ENCODE results near the gene TAB3. TPM values are rescaled to one million over a fixed set of nuclear protein-coding genes. Genes with fewer than 3 reads are reported as not detected.

TAB3 gene
- polyA plus RNA-seq, 3 donors = 4.4 to 11.8 (median 5.4) TPM

- no peak overlapping the region for H3K27ac Mint-ChIP-seq
- TF ChIP-seq, protein P1, sequence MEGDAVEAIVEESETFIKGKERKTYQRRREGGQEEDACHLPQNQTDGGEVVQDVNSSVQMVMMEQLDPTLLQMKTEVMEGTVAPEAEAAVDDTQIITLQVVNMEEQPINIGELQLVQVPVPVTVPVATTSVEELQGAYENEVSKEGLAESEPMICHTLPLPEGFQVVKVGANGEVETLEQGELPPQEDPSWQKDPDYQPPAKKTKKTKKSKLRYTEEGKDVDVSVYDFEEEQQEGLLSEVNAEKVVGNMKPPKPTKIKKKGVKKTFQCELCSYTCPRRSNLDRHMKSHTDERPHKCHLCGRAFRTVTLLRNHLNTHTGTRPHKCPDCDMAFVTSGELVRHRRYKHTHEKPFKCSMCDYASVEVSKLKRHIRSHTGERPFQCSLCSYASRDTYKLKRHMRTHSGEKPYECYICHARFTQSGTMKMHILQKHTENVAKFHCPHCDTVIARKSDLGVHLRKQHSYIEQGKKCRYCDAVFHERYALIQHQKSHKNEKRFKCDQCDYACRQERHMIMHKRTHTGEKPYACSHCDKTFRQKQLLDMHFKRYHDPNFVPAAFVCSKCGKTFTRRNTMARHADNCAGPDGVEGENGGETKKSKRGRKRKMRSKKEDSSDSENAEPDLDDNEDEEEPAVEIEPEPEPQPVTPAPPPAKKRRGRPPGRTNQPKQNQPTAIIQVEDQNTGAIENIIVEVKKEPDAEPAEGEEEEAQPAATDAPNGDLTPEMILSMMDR (IDR thresholded peaks at IDR 0.05) = no peak
- Histone ChIP-seq H3K9me3 (replicated peaks in 1 of 2; ENCODE audit: control insufficient read depth in 1 of 2, insufficient read depth in 1 of 2, low read length in 2 of 2) (no peaks in the 10 kb centered on the region), H3K4me1 (ENCODE audit: control insufficient read depth in 1 of 2, insufficient read depth in 2 of 2, low read length in 2 of 2) (peaks cover 14 to 15% of the 10 kb centered on the region in 2 donors), H3K27me3 (ENCODE audit: control insufficient read depth in 2 of 2, insufficient read depth in 2 of 2, low read length in 2 of 2) (no peaks in the 10 kb centered on the region), H3K79me2 (ENCODE audit: insufficient read depth, low read length) (no peaks in the 10 kb centered on the region), H3K36me3 (replicated peaks in 1 of 2; ENCODE audit: control insufficient read depth in 1 of 2, insufficient read depth in 2 of 2, low read length in 2 of 2) (no peaks in the 10 kb centered on the region), H3K27ac (ENCODE audit: low read depth in 1 of 2, low read length in 2 of 2) (no peak overlapping the region), H3K4me3 (replicated peaks in 1 of 3; ENCODE audit: low read depth in 2 of 3, low read length in 3 of 3) (no peak overlapping the region), H2AFZ (ENCODE audit: insufficient read depth, low read depth, low read length, poor library complexity, severe bottlenecking) (no peak overlapping the region), H4K20me1 (ENCODE audit: insufficient read depth, low read length) (no peaks in the 10 kb centered on the region), H3K9ac (ENCODE audit: insufficient read depth, low read length, poor library complexity, severe bottlenecking) (no peak overlapping the region), H3K4me2 (replicated peaks; ENCODE audit: extremely low read depth, low read length, poor library complexity, severe bottlenecking) (no peak overlapping the region)
- no peaks in the 10 kb centered on the region for H3K9me3 Mint-ChIP-seq
- no peak for DNase-seq
- peaks cover 15% of the 10 kb centered on the region for H3K4me1 Mint-ChIP-seq
- intact Hi-C loops (cut with micrococcal nuclease) = no loop called here
- no peaks in the 10 kb centered on the region for H3K36me3 Mint-ChIP-seq
- H3K4me3 Mint-ChIP-seq = no peak overlapping the region
- H3K27me3 Mint-ChIP-seq (ENCODE audit: low read depth in 3 of 3) = peaks cover 0 to 1% (median 0%) of the 10 kb centered on the region in 3 donors
- WGBS (ENCODE audit: insufficient coverage) = no CpG with 5 or more reads among the region's 2 CpGs
Observed at GRCh38 chrX:30913492-30913891, 24.4 kb upstream of the TAB3 start.

DNA sequence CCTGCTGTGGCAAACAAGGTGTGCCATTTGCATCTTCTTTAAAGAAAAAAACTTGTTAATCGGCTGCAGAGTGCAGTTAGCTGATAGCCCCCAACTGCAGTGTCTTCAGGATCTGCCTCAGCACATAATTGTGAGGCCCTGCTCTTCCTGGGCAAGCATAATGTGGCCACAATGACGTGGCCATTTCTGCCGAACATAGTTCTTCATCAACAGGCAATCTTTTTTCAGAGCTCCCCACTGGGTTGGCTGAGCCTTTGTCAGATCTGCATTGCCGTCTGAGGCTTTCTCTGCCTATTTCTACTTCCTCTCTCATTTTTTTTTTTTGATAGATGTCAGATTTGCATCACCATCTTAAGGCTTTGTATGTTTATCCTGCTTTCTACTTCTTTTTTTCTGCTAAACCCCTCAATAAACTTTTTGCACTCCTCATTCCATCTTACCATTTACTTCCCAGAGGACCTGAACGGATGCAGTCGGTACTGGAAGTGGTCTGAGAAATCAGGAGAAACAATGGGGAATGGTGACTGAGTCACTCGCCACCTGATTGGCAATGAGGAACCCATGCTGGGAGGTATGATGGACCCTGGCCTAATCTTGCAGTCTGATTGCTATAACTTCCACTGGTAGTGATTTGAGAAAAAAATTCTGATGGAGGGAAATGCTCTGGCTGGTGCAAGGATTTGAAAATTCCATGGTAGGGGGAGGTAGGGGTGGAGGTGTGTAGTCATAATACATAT, 21.2 kb upstream of the TAB3 start:
- WGBS (ENCODE audit: insufficient coverage) = 0% methylated on average over 1 of the region's 7 CpGs
- intact Hi-C loops (cut with micrococcal nuclease) = no loop called here
- TF ChIP-seq, protein P1 (IDR thresholded peaks at IDR 0.05) = no peak
- Mint-ChIP-seq H3K4me1 (peaks cover 15% of the 10 kb centered on the region), H3K27ac (peak overlapping the region; percentile 3 to 83 (median 32)), H3K36me3 (no peaks in the 10 kb centered on the region), H3K4me3 (peak overlapping the region in 1 of 2 donors; percentile 31), H3K9me3 (peaks cover 0 to 3% (median 0%) of the 10 kb centered on the region in 7 donors), H3K27me3 (ENCODE audit: low read depth in 3 of 3) (peaks cover 0 to 3% (median 1%) of the 10 kb centered on the region in 3 donors)
- Histone ChIP-seq H3K27ac (ENCODE audit: low read depth in 1 of 2, low read length in 2 of 2) (peak overlapping the region in 1 of 2 donors; percentile 35), H3K4me3 (replicated peaks in 1 of 3; ENCODE audit: low read depth in 2 of 3, low read length in 3 of 3) (no peak overlapping the region), H3K36me3 (replicated peaks in 1 of 2; ENCODE audit: control insufficient read depth in 1 of 2, insufficient read depth in 2 of 2, low read length in 2 of 2) (no peaks in the 10 kb centered on the region), H3K4me1 (ENCODE audit: control insufficient read depth in 1 of 2, insufficient read depth in 2 of 2, low read length in 2 of 2) (peaks cover 14 to 15% of the 10 kb centered on the region in 2 donors), H3K79me2 (ENCODE audit: insufficient read depth, low read length) (no peaks in the 10 kb centered on the region), H4K20me1 (ENCODE audit: insufficient read depth, low read length) (no peaks in the 10 kb centered on the region), H3K4me2 (replicated peaks; ENCODE audit: extremely low read depth, low read length, poor library complexity, severe bottlenecking) (peak overlapping the region; percentile 27), H3K9ac (ENCODE audit: insufficient read depth, low read length, poor library complexity, severe bottlenecking) (no peak overlapping the region), H3K9me3 (replicated peaks in 1 of 2; ENCODE audit: control insufficient read depth in 1 of 2, insufficient read depth in 1 of 2, low read length in 2 of 2) (no peaks in the 10 kb centered on the region), H3K27me3 (ENCODE audit: control insufficient read depth in 2 of 2, insufficient read depth in 2 of 2, low read length in 2 of 2) (no peaks in the 10 kb centered on the region), H2AFZ (ENCODE audit: insufficient read depth, low read depth, low read length, poor library complexity, severe bottlenecking) (peak overlapping the region; percentile 55)
- peak; percentile 25 to 36 (median 30) for DNase-seq
